Mesenchymal stem cell (in vitro differentiated cells and primary cell): Measurements from ENCODE around the gene ITGA1.
A peak's percentile ranks its signal among the peaks of the same experiment; 100 is the strongest.

Source experiments
- DNase-seq: peaks from one replicate; pipeline ENCODE4 v3.0.0-alpha.2; 2013
- H2AFZ ChIP-seq: one replicate; pipeline ENCODE4 v1.6.1; 2013; ENCODE audit warnings: low read depth, mild to moderate bottlenecking, control low read depth, inconsistent platforms, low read length, moderate library complexity
- H2AK5ac ChIP-seq: 2 replicates; pipeline ENCODE4 v1.6.1; 2013; ENCODE audit warnings: low read length, moderate library complexity, mild to moderate bottlenecking, inconsistent platforms; ENCODE audit not compliant: severe bottlenecking
- H2BK120ac ChIP-seq: one replicate; pipeline ENCODE4 v1.6.1; 2013; ENCODE audit warnings: low read depth, mild to moderate bottlenecking, inconsistent platforms, low read length, moderate library complexity
- H2BK12ac ChIP-seq, 2 experiments: one replicate each; pipeline ENCODE4 v1.6.1; 2013; ENCODE audit warnings: inconsistent platforms in 2 of 2, low read length in 2 of 2, mild to moderate bottlenecking in 2 of 2, moderate library complexity in 2 of 2, control low read depth in 1 of 2
- H2BK15ac ChIP-seq: one replicate; pipeline ENCODE4 v1.6.1; 2013; ENCODE audit warnings: mild to moderate bottlenecking, low read depth, inconsistent platforms; ENCODE audit not compliant: poor library complexity, severe bottlenecking
- H2BK5ac ChIP-seq: 2 replicates; pipeline ENCODE4 v1.6.1; 2013; ENCODE audit warnings: low read depth, mild to moderate bottlenecking, low read length, control low read depth, inconsistent platforms; ENCODE audit not compliant: poor library complexity, severe bottlenecking
- H3K14ac ChIP-seq, 2 experiments: one replicate each; pipeline ENCODE4 v1.6.1; 2013; ENCODE audit warnings: inconsistent platforms in 2 of 2, low read length in 2 of 2, control low read depth in 1 of 2, mild to moderate bottlenecking in 1 of 2, moderate library complexity in 1 of 2
- H3K18ac ChIP-seq, 2 experiments: one replicate each; pipeline ENCODE4 v1.6.1; 2013; ENCODE audit warnings: inconsistent platforms in 2 of 2, low read length in 2 of 2, control low read depth in 1 of 2, low read depth in 1 of 2, mild to moderate bottlenecking in 1 of 2
- H3K23ac ChIP-seq, 2 experiments: one replicate each; pipeline ENCODE4 v1.6.1; 2013; ENCODE audit warnings: inconsistent platforms in 2 of 2, low read length in 2 of 2, mild to moderate bottlenecking in 2 of 2, moderate library complexity in 2 of 2, control low read depth in 1 of 2
- H3K27ac ChIP-seq: 2 replicates; pipeline ENCODE4 v1.5.1; 2013; ENCODE audit warnings: mild to moderate bottlenecking, moderate library complexity, low read length, control low read depth, inconsistent platforms; ENCODE audit not compliant: poor library complexity, severe bottlenecking
- H3K27me3 ChIP-seq, 2 experiments: 2 replicates each; pipeline versions ENCODE4 v1.6.1 to v1.7.0; 2013; ENCODE audit warnings: low read length in 2 of 2, mild to moderate bottlenecking in 2 of 2, moderate library complexity in 2 of 2, control low read depth in 1 of 2, inconsistent platforms in 1 of 2; ENCODE audit not compliant: control insufficient read depth in 1 of 2, insufficient read depth in 1 of 2
- H3K36me3 ChIP-seq, 2 experiments: 2 replicates each; pipeline versions ENCODE4 v1.6.1 to v1.7.0; 2013; ENCODE audit warnings: low read length in 2 of 2, control low read depth in 1 of 2, inconsistent platforms in 1 of 2, low read depth in 1 of 2, mild to moderate bottlenecking in 1 of 2; ENCODE audit not compliant: insufficient read depth in 2 of 2, control insufficient read depth in 1 of 2
- H3K4ac ChIP-seq, 2 experiments: one replicate each; pipeline ENCODE4 v1.6.1; 2013; ENCODE audit warnings: inconsistent platforms in 2 of 2, low read length in 2 of 2, mild to moderate bottlenecking in 2 of 2, moderate library complexity in 2 of 2, control low read depth in 1 of 2, low read depth in 1 of 2
- H3K4me1 ChIP-seq: 2 replicates; pipeline ENCODE4 v1.6.1; 2013; ENCODE audit warnings: low read depth, low read length, control low read depth; ENCODE audit not compliant: control insufficient read depth, insufficient read depth
- H3K4me2 ChIP-seq: 2 replicates; pipeline ENCODE4 v1.6.1; 2013; ENCODE audit warnings: low read length, mild to moderate bottlenecking, inconsistent platforms; ENCODE audit not compliant: poor library complexity, severe bottlenecking
- H3K4me3 ChIP-seq, 2 experiments: 2 replicates each; pipeline versions ENCODE4 v1.5.1 to v1.7.0; 2013; ENCODE audit warnings: low read length in 2 of 2, mild to moderate bottlenecking in 2 of 2, control low read depth in 1 of 2, low read depth in 1 of 2; ENCODE audit not compliant: insufficient read depth in 1 of 2
- H3K79me1 ChIP-seq: replicated peaks from 2 replicates; pipeline ENCODE4 v1.6.1; 2013; ENCODE audit warnings: mild to moderate bottlenecking, control low read depth, low read length, inconsistent platforms; ENCODE audit not compliant: poor library complexity, severe bottlenecking
- H3K9ac ChIP-seq: 2 replicates; pipeline ENCODE4 v1.7.0; 2013; ENCODE audit warnings: mild to moderate bottlenecking, low read length, moderate library complexity
- H3K9me3 ChIP-seq: 2 replicates; pipeline ENCODE4 v1.7.0; 2013; ENCODE audit warnings: mild to moderate bottlenecking, low read length; ENCODE audit not compliant: control insufficient read depth
- H4K8ac ChIP-seq: one replicate; pipeline ENCODE4 v1.6.1; 2013; ENCODE audit warnings: inconsistent platforms, mild to moderate bottlenecking, low read length, moderate library complexity
- H4K91ac ChIP-seq: one replicate; pipeline ENCODE4 v1.6.1; 2013; ENCODE audit warnings: mild to moderate bottlenecking, low read length, inconsistent platforms
- WGBS: methylation state at CpG from one replicate; pipeline ENCODE4 v1.1.7; 2013; ENCODE audit warnings: mixed read lengths; 5-methylcytosine and 5-hydroxymethylcytosine counted together

The ITGA1 gene

GRCh38 chr5:52990528-52990925, 202.8 kb downstream of the ITGA1 start:
- Histone ChIP-seq H4K8ac (no peak overlapping the region), H3K36me3 (peaks cover 0 to 7% of the 10 kb centered on the region in 2 experiments), H2BK12ac (no peak overlapping the region), H3K4me2 (peak overlapping the region; percentile 23), H2BK5ac (no peak overlapping the region), H2BK120ac (no peak overlapping the region), H3K9ac (peak overlapping the region; percentile 86), H3K23ac (no peak overlapping the region), H3K4ac (no peak overlapping the region), H4K91ac (no peak overlapping the region), H3K27ac (no peak overlapping the region), H3K79me1 (peaks cover 14% of the 10 kb centered on the region), H3K9me3 (no peaks in the 10 kb centered on the region), H2AFZ (no peak overlapping the region), H3K18ac (no peak overlapping the region), H3K4me3 (peak overlapping the region in 1 of 2 experiments; percentile 86), H3K14ac (no peak overlapping the region), H2BK15ac (no peak overlapping the region), H3K4me1 (peaks cover 9% of the 10 kb centered on the region), H3K27me3 (no peaks in the 10 kb centered on the region), H2AK5ac (no peak overlapping the region)
- WGBS = 76% methylated on average over 4 of the region's 4 CpGs
- DNase-seq = no peak

DNA sequence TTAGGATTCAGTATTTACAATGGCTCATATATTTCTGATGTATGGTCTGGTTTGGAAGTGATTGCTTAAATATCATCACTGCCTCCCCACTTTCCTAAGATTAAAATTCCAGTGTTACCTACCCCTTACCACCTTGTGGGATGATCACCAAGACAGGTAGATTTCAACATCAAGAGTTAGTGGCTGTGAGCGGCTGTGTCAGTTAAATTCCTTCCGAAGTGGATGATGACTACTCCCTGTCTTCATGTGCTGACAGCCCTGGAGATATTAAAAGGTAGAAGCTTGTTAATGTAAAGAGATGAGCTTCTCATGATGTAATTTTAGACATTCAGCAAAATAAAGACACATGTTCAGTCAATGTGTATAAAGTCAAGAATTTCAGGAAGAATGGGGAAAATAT, 205.7 kb downstream of the ITGA1 start:
- 96% methylated on average over 2 of the region's 2 CpGs for WGBS
- H3K4me1 ChIP-seq = peaks cover 7% of the 10 kb centered on the region

DNA sequence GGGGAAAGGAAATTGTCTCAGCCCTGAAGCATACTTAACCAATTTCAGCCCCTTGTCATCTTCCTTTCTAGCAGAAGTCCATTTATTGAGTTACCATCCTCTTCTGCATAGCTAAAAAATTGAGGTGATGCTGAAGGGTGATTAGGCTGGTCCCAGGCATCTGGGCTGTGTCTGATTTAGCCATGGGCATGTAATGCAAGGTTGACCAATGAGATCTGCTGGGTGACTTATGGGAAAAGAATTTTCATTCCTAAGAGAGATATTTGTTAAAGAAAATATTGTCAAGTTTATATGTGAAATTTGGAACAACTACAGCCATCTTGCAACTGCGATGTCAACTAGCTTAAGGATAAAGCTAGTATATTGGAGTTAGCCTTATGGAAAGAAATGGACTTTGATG, 206.6 kb downstream of the ITGA1 start:
- no peak overlapping the region for H2BK12ac ChIP-seq
- peaks cover 20% of the 10 kb centered on the region for H3K79me1 ChIP-seq
- no peak overlapping the region for H3K4ac ChIP-seq
- H4K91ac ChIP-seq = no peak overlapping the region
- no peak for DNase-seq
- H3K9me3 ChIP-seq = no peaks in the 10 kb centered on the region
- H3K27me3 ChIP-seq = no peaks in the 10 kb centered on the region
- H3K27ac ChIP-seq = no peak overlapping the region
- 100% methylated on average over 1 of the region's 1 CpG for WGBS
- H2BK5ac ChIP-seq = no peak overlapping the region
- no peak overlapping the region for H2BK120ac ChIP-seq
- no peak overlapping the region for H3K4me3 ChIP-seq
- H2BK15ac ChIP-seq = no peak overlapping the region
- H3K9ac ChIP-seq = no peak overlapping the region
- no peak overlapping the region for H3K23ac ChIP-seq
- H4K8ac ChIP-seq = no peak overlapping the region
- peaks cover 4% of the 10 kb centered on the region for H3K4me1 ChIP-seq
- no peak overlapping the region for H3K14ac ChIP-seq
- no peak overlapping the region for H3K4me2 ChIP-seq
- H2AFZ ChIP-seq = no peak overlapping the region
- no peak overlapping the region for H3K18ac ChIP-seq
- peaks cover 0 to 7% of the 10 kb centered on the region in 2 experiments for H3K36me3 ChIP-seq
- no peak overlapping the region for H2AK5ac ChIP-seq

More for the DNA sequence above, 205.7 kb downstream of the ITGA1 start:
- H2BK15ac ChIP-seq = no peak overlapping the region
- H2BK120ac ChIP-seq = no peak overlapping the region
- H3K36me3 ChIP-seq = peaks cover 0 to 7% of the 10 kb centered on the region in 2 experiments
- no peak overlapping the region for H3K18ac ChIP-seq
- no peak overlapping the region for H3K14ac ChIP-seq
- no peak for DNase-seq
- no peak overlapping the region for H3K4ac ChIP-seq
- H4K91ac ChIP-seq = no peak overlapping the region
- no peak overlapping the region for H3K4me2 ChIP-seq
- H3K9ac ChIP-seq = no peak overlapping the region
- peaks cover 19% of the 10 kb centered on the region for H3K79me1 ChIP-seq
- H3K4me3 ChIP-seq = no peak overlapping the region
- H2BK12ac ChIP-seq = no peak overlapping the region
- no peak overlapping the region for H3K27ac ChIP-seq
- no peak overlapping the region for H2AFZ ChIP-seq
- H2AK5ac ChIP-seq = peak overlapping the region; percentile 41
- H3K9me3 ChIP-seq = no peaks in the 10 kb centered on the region
- no peak overlapping the region for H3K23ac ChIP-seq
- no peaks in the 10 kb centered on the region for H3K27me3 ChIP-seq
- no peak overlapping the region for H4K8ac ChIP-seq
- no peak overlapping the region for H2BK5ac ChIP-seq

- no peak overlapping the region for H2BK15ac ChIP-seq
- peaks cover 2% of the 10 kb centered on the region for H3K4me1 ChIP-seq
- H3K18ac ChIP-seq = no peak overlapping the region
- H3K4me3 ChIP-seq = no peak overlapping the region
- 97% methylated on average over 1 of the region's 1 CpG for WGBS
- no peak for DNase-seq
- no peak overlapping the region for H2BK5ac ChIP-seq
- no peak overlapping the region for H3K14ac ChIP-seq
- H3K27ac ChIP-seq = no peak overlapping the region
- no peak overlapping the region for H4K91ac ChIP-seq
- H3K9me3 ChIP-seq = no peaks in the 10 kb centered on the region
- no peak overlapping the region for H2AFZ ChIP-seq
- H4K8ac ChIP-seq = no peak overlapping the region
- H2BK120ac ChIP-seq = no peak overlapping the region
- peak overlapping the region; percentile 57 for H2AK5ac ChIP-seq
- no peak overlapping the region for H3K23ac ChIP-seq
- H3K79me1 ChIP-seq = peaks cover 23% of the 10 kb centered on the region
- no peak overlapping the region for H3K4ac ChIP-seq
- no peaks in the 10 kb centered on the region for H3K27me3 ChIP-seq
- no peak overlapping the region for H2BK12ac ChIP-seq
- no peak overlapping the region for H3K9ac ChIP-seq
- peaks cover 0 to 7% of the 10 kb centered on the region in 2 experiments for H3K36me3 ChIP-seq
- H3K4me2 ChIP-seq = no peak overlapping the region
Measured at GRCh38 chr5:52995095-52995494, 207.4 kb downstream of the ITGA1 start.
